ENCODE data around the gene CDK2AP2.

- no peak for TF ChIP-seq POLR2AphosphoS5 (IDR thresholded peaks at IDR 0.05)
- no peak for TF ChIP-seq CTCF (IDR thresholded peaks at IDR 0.05)
Observed at GRCh38 chr11:67483831-67484665, 23.9 kb downstream of the CDK2AP2 start.

All from prostate gland (tissue), 2 donors.